Medulla oblongata (tissue), 1 donor: ENCODE measurements around the gene PGBD5.
A peak's percentile ranks its signal among the peaks of the same experiment; 100 is the strongest.

ENCODE experiments used
- DNase-seq: peaks from one replicate; pipeline ENCODE4 v3.0.0-alpha.2; 2015; ENCODE audit errors: extremely low spot score

PGBD5 gene

GRCh38 chr1:230348386-230349019 is 77.6 kb downstream of the PGBD5 start:
- DNase-seq = peak; percentile 66

- DNase-seq = no peak
Observed at GRCh38 chr1:230347896-230348295, 78.2 kb downstream of the PGBD5 start.

- peak; percentile 84 for DNase-seq
Observed at GRCh38 chr1:230345139-230345885, 80.8 kb downstream of the PGBD5 start.

- no peak for DNase-seq
Observed at GRCh38 chr1:230342699-230343098, 83.4 kb downstream of the PGBD5 start.

- peak; percentile 50 for DNase-seq
Observed at GRCh38 chr1:230342019-230342418, 84.1 kb downstream of the PGBD5 start.

- no peak for DNase-seq
Observed at GRCh38 chr1:230341162-230341546, 85.0 kb downstream of the PGBD5 start.

- DNase-seq = no peak
Observed at GRCh38 chr1:230340526-230341161, 85.5 kb downstream of the PGBD5 start.

GRCh38 chr1:230339033-230339432 is 87.1 kb downstream of the PGBD5 start:
- DNase-seq = no peak

- DNase-seq = no peak
Observed at GRCh38 chr1:230337266-230337665, 88.9 kb downstream of the PGBD5 start.

- DNase-seq = no peak
Observed at GRCh38 chr1:230335861-230336522, 90.1 kb downstream of the PGBD5 start.

GRCh38 chr1:230334447-230334837 is 91.7 kb downstream of the PGBD5 start:
- no peak for DNase-seq

- DNase-seq = no peak
Observed at GRCh38 chr1:230333590-230334446, 92.3 kb downstream of the PGBD5 start.

GRCh38 chr1:230332575-230333066 is 93.5 kb downstream of the PGBD5 start:
- DNase-seq = no peak

GRCh38 chr1:230332061-230332460 is 94.1 kb downstream of the PGBD5 start:
- no peak for DNase-seq

- DNase-seq = no peak
Observed at GRCh38 chr1:230330157-230330556, 96.0 kb downstream of the PGBD5 start.

GRCh38 chr1:230328342-230329015 is 97.7 kb downstream of the PGBD5 start:
- no peak for DNase-seq

- DNase-seq = no peak
Observed at GRCh38 chr1:230327892-230328284, 98.2 kb downstream of the PGBD5 start.

- no peak for DNase-seq
Observed at GRCh38 chr1:230326971-230327891, 98.9 kb downstream of the PGBD5 start.

GRCh38 chr1:230323686-230324085 is 102.4 kb downstream of the PGBD5 start:
- no peak for DNase-seq
